ENCODE results near the gene ASRGL1. TPM values are rescaled to one million over a fixed set of nuclear protein-coding genes. Genes with fewer than 3 reads are reported as not detected.
"Not testable (repeated sequence)": the region's sequence is repeated elsewhere in the genome, so short reads cannot be mapped to it uniquely, and the experiment has no call there.

Gene ASRGL1
- total RNA-seq, 4 donors from 2014 or later, result 0.38 to 12.6 (median 2.8) TPM

GRCh38 chr11:62309991-62310390, 27.3 kb upstream of the ASRGL1 start:
- WGBS, 2 donors, result 46 to 58% methylated on average over 7 of the region's 7 CpGs
- intact Hi-C loops (cut with DNase I; ENCODE audit: low total_unique reads), result no loop called here
- no peak for DNase-seq (ENCODE audit: low spot score in 2 of 2)
- TF ChIP-seq POLR2A (IDR thresholded peaks at IDR 0.05) (no peak), CTCF (IDR thresholded peaks at IDR 0.05) (no peak)
- H3K4me3 ChIP-seq (ENCODE audit: low read depth, poor library complexity, severe bottlenecking), result no peak overlapping the region

GRCh38 chr11:62315431-62315830, 21.8 kb upstream of the ASRGL1 start:
- 80 to 90% methylated on average over 1 of the region's 1 CpG for WGBS, 2 donors
- DNase-seq (ENCODE audit: low spot score in 2 of 2), result no peak
- no peak overlapping the region for H3K4me3 ChIP-seq (ENCODE audit: low read depth, poor library complexity, severe bottlenecking)
- intact Hi-C loops (cut with DNase I; ENCODE audit: low total_unique reads), result no loop called here
- TF ChIP-seq POLR2A (IDR thresholded peaks at IDR 0.05) (no peak), CTCF (IDR thresholded peaks at IDR 0.05) (no peak)

DNA sequence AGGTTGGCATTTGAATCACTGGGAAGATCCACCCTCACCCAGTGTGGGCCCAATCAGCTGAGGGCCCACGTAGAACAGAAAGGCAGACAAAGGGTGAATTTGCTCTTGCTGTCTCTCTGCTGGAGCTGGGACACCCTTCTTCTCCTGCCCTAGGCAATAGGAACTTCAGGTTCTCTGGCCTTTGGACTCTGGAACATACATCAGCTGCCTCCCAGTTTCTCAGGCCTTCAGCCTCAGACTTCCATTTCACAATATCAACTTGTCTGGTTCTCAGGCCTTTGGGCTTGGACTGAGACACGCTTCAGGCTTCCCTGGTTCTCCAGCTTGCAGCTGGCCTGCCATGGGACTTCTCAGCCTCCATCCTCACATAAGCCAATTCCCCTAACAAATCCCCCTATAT, 14.7 kb upstream of the ASRGL1 start:
- no peak for DNase-seq (ENCODE audit: low spot score in 2 of 2)
- TF ChIP-seq CTCF (IDR thresholded peaks at IDR 0.05) (no peak), POLR2A (IDR thresholded peaks at IDR 0.05) (no peak)
- intact Hi-C loops (cut with DNase I; ENCODE audit: low total_unique reads), result loop anchor here (10.0 kb wide), 1 partner anchor 148 kb away; no protein-coding TSS in a partner anchor
- WGBS, 2 donors, result 86 to 87% methylated on average over 2 of the region's 2 CpGs
- H3K4me3 ChIP-seq (ENCODE audit: low read depth, poor library complexity, severe bottlenecking), result no peak overlapping the region

DNA sequence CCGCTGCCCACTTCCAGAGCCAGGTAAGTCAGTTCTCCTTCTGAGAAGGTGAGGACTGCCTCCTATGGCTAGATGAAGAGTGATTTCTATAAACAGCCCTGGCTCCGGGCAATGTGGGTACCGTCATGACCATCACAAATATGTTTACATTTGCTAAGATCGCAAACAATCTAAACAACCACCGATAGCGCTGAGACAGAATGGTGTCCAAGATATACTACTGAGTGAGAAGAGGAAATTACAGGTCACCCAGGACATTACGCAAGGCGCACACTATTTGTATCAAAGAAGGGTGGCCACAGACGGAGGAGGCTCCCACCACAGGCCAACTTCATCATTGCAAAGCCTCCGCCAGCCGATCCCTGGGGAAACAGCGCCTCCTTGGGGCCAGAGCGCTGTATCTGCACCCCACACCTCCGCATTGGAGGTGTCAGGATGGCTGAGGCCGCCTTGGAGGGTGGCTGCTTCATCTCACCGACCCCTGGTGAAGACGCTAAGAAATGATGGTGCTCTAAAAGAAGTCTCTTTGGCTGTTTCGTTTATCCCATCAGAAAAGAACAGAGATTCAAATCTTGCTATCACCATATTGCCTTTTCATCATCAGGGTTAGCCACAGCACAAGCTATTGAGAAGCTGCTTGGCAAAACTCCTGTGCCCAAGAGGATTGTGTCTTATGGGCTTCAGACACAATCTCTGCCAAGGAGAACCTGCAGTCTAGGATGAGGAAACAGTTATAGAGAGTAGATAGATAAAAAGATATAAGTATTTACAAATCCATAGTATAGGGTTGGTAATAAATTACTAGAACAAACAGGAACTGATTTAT, 12.3 kb upstream of the ASRGL1 start:
- peak in 1 of 2 donors; percentile 19 for DNase-seq (ENCODE audit: low spot score in 2 of 2)
- TF ChIP-seq CTCF (IDR thresholded peaks at IDR 0.05), result no peak
- TF ChIP-seq POLR2A (IDR thresholded peaks at IDR 0.05), result no peak
- intact Hi-C loops (cut with DNase I; ENCODE audit: low total_unique reads), result loop anchor here (10.0 kb wide), 1 partner anchor 150 kb away; no protein-coding TSS in a partner anchor
- no peak overlapping the region for H3K4me3 ChIP-seq (ENCODE audit: low read depth, poor library complexity, severe bottlenecking)
- 40% methylated on average over 18 of the region's 18 CpGs for WGBS, 2 donors

DNA sequence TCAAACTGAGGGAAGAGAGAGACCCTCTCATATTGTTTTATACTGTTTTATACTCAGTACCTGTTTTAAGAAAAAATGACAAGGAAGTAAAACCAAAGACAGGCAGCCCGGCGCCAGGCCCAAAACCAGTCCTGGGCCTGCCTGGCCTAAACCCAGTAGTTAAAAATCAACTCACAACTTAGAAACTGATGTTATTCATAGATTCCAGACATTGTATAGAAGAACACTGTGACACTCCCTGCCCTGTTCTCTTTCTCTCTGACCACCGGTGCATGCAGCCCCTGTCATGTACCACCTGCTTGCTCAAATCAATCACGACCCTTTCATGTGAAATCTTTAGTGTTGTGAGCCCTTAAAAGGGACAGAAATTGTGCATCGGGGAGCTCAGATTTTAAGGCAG, 11.5 kb upstream of the ASRGL1 start:
- WGBS, 2 donors, result 64 to 69% methylated on average over 5 of the region's 5 CpGs
- not testable (repeated sequence) for H3K4me3 ChIP-seq (ENCODE audit: low read depth, poor library complexity, severe bottlenecking); DNase-seq (ENCODE audit: low spot score in 2 of 2)
- intact Hi-C loops (cut with DNase I; ENCODE audit: low total_unique reads), result loop anchor here (10.0 kb wide), 1 partner anchor 151 kb away; no protein-coding TSS in a partner anchor

DNA sequence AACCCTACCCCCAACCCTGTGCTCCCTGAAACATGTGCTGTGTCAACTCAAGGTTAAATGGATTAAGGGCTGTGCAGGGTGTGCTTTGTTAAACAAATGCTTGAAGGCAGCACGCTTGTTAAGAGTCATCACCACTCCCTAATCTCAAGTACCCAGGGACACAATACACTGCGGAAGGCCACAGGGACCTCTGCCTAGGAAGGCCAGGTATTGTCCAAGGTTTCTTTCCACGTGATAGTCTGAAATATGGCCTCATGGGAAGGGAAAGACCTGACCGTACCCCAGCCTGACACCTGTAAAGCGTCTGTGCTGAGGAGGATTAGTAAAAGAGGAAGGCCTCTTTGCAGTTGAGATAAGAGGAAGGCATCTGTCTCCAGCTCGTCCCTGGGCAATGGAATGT, 10.5 kb upstream of the ASRGL1 start:
- intact Hi-C loops (cut with DNase I; ENCODE audit: low total_unique reads), result loop anchor here (10.0 kb wide), 1 partner anchor 152 kb away; no protein-coding TSS in a partner anchor
- 43 to 50% methylated on average over 6 of the region's 6 CpGs for WGBS, 2 donors
- DNase-seq (ENCODE audit: low spot score in 2 of 2); H3K4me3 ChIP-seq (ENCODE audit: low read depth, poor library complexity, severe bottlenecking): not testable (repeated sequence)

DNA sequence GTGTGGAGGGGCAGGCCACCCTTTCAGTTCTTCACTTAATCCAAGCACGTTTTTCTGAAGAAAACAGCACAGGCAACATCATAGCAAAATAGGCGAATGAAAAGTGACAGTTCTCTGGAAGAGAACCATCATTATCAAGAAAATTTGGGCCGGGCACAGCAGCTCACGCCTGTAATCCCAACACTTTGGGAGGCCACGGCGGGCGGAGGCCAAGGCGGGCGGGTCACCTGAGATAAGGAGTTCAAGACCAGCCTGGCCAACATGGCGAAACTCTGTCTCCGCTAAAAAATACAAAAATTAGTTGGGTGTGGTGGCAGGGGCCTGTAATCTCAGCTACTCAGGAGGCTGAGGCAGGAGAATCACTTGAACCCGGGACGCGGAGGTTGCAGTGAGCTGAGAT, 9.7 kb upstream of the ASRGL1 start:
- intact Hi-C loops (cut with DNase I; ENCODE audit: low total_unique reads), result loop anchor here (10.0 kb wide), 1 partner anchor 153 kb away; no protein-coding TSS in a partner anchor
- WGBS, 2 donors, result 93 to 95% methylated on average over 14 of the region's 14 CpGs
- DNase-seq (ENCODE audit: low spot score in 2 of 2), result not testable (repeated sequence)

DNA sequence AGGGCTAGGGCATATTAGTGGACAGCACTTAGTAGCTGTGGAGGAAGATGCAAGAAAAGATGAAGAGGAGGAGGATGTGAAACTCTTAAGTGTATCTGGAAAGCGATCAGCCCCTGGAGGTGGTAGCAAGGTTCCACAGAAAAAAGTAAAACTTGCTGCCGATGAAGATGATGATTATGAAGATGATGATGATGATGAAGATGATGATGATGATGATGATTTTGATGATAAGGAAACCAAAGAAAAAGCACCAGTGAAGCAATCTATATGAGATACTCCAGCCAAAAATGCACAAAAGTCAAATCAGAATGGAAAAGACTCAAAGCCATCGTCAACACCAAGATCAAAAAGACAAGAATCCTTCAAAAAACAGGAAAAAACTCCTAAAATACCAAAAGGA, 6.0 kb upstream of the ASRGL1 start:
- intact Hi-C loops (cut with DNase I; ENCODE audit: low total_unique reads); H3K4me3 ChIP-seq (ENCODE audit: low read depth, poor library complexity, severe bottlenecking); DNase-seq (ENCODE audit: low spot score in 2 of 2): not testable (repeated sequence)
- WGBS, 2 donors, result 87 to 92% methylated on average over 3 of the region's 3 CpGs

More for the DNA sequence above, 9.7 kb upstream of the ASRGL1 start:
- H3K4me3 ChIP-seq (ENCODE audit: low read depth, poor library complexity, severe bottlenecking), result not testable (repeated sequence)
